HepG2 (cell line): Measurements from ENCODE around the gene ING5. TPM values are rescaled to one million over a fixed set of nuclear protein-coding genes. Genes with fewer than 3 reads are reported as not detected.

Source experiments
- HOXA9 ChIP-seq: sonication (generic); formaldehyde crosslinking; IDR thresholded peaks from 2 replicates; pipeline ENCODE4 v1.8.1; 2022; ENCODE audit warnings: missing genetic modification reagents, mild to moderate bottlenecking, moderate library complexity, borderline replicate concordance
- KDM6A ChIP-seq: IDR thresholded peaks from 2 replicates; pipeline ENCODE4 v1.6.1; 2016; ENCODE audit warnings: low read depth
- KLF15 ChIP-seq: sonication (generic); formaldehyde crosslinking; IDR thresholded peaks from 2 replicates; pipeline ENCODE4 v1.8.1; 2023; ENCODE audit warnings: borderline replicate concordance, mild to moderate bottlenecking, inconsistent platforms, missing genetic modification reagents, mixed read lengths
- NAIF1 ChIP-seq: sonication (generic); formaldehyde crosslinking; IDR thresholded peaks from 2 replicates; pipeline ENCODE4 v1.5.0; 2020; ENCODE audit warnings: mild to moderate bottlenecking, missing genetic modification reagents, borderline replicate concordance
- NCOA5 ChIP-seq: sonication (generic); formaldehyde crosslinking; IDR thresholded peaks from 2 replicates; pipeline ENCODE4 v1.4.0; 2020; ENCODE audit warnings: missing genetic modification reagents
- PHF8 ChIP-seq: sonication (generic); formaldehyde crosslinking; IDR thresholded peaks from 2 replicates; pipeline ENCODE4 v1.5.0; 2020; ENCODE audit warnings: missing genetic modification reagents
- RELA ChIP-seq: sonication (generic); formaldehyde crosslinking; IDR thresholded peaks from 2 replicates; pipeline ENCODE4 v1.4.0; 2020; ENCODE audit warnings: missing genetic modification reagents
- TP53 ChIP-seq: sonication (generic); formaldehyde crosslinking; conservative IDR thresholded peaks from 2 replicates; pipeline ENCODE4 v1.4.0; 2020; ENCODE audit warnings: missing genetic modification reagents
- ZBED4 ChIP-seq: sonication (generic); formaldehyde crosslinking; IDR thresholded peaks from 2 replicates; pipeline ENCODE4 v1.4.0; 2020; ENCODE audit warnings: missing genetic modification reagents, borderline replicate concordance
- ZFP90 ChIP-seq: sonication (generic); formaldehyde crosslinking; IDR thresholded peaks from 2 replicates; pipeline ENCODE4 v1.8.0; 2022; ENCODE audit warnings: missing genetic modification reagents, mild to moderate bottlenecking, inconsistent platforms, borderline replicate concordance
- ZNF260 ChIP-seq: sonication (generic); formaldehyde crosslinking; IDR thresholded peaks from 2 replicates; pipeline ENCODE4 v1.4.0; 2020; ENCODE audit warnings: missing genetic modification reagents, low read depth, mild to moderate bottlenecking, borderline replicate concordance
- ZNF501 ChIP-seq: sonication (generic); formaldehyde crosslinking; IDR thresholded peaks from 2 replicates; pipeline ENCODE4 v1.5.1; 2020; ENCODE audit warnings: mild to moderate bottlenecking, moderate library complexity, missing genetic modification reagents
- ZNF609 ChIP-seq: sonication (generic); formaldehyde crosslinking; IDR thresholded peaks from 2 replicates; pipeline ENCODE4 v1.4.0; 2020; ENCODE audit warnings: mild to moderate bottlenecking, missing genetic modification reagents, borderline replicate concordance
- ZNF678 ChIP-seq: sonication (generic); formaldehyde crosslinking; IDR thresholded peaks from 2 replicates; pipeline ENCODE4 v1.4.0; 2020; ENCODE audit warnings: mild to moderate bottlenecking, missing genetic modification reagents
- ZNF816 ChIP-seq: sonication (generic); formaldehyde crosslinking; IDR thresholded peaks from 2 replicates; pipeline ENCODE4 v1.8.0; 2022; ENCODE audit warnings: missing genetic modification reagents, mild to moderate bottlenecking, borderline replicate concordance
- polyA plus RNA-seq, 8 experiments: library from polyadenylated mRNA; depleted of rRNA in 3 of 8; stranded (reverse) in 7 of 8; unstranded in 1 of 8; fragments of >200 nt; fragmentation: Illumina TruSeq in 4 of 8; extraction: Trizol in 4 of 8; gene quantifications; 2 replicates each; pipeline versions ENCODE4 v1.2.1 to v1.2.3, GENCODE V29; 2011 to 2016; ENCODE audit warnings: low read depth in 4 of 8, missing spikeins in 1 of 8, mixed read lengths in 1 of 8; ENCODE audit not compliant: insufficient read depth in 1 of 8
- total RNA-seq, 5 experiments: library from RNA; depleted of rRNA; stranded (reverse); fragments of >200 nt; fragmentation: Illumina TruSeq; extraction: Trizol; gene quantifications; 2 replicates each; pipeline ENCODE4 v1.2.3, GENCODE V29; 2016; ENCODE audit warnings: low read depth in 1 of 5
- TF ChIP-seq, protein P1 (sequence below): sonication (generic); formaldehyde crosslinking; IDR thresholded peaks from 2 replicates; pipeline ENCODE4 v1.4.0; 2020; ENCODE audit warnings: mild to moderate bottlenecking, missing genetic modification reagents

The ING5 gene
- total and polyA plus RNA-seq, 2 of the 13 experiments (the other 11 are each of a cell fraction or from before 2014, with no cell fraction given), result 61.9 to 71.9 TPM

GRCh38 chr2:241771286-241772062 lies 69.6 kb downstream of the ING5 start (continued):
- TF ChIP-seq ZNF609 (peak; percentile 77), ZBED4 (CRISPR knock-in tag) (0 out of 2 replicates have a peak, but pooled peaks have one; percentile 19), NAIF1 (CRISPR knock-in tag) (no peak), TP53 (CRISPR knock-in tag) (0 out of 2 replicates have a peak, but pooled peaks have one; percentile 65), PHF8 (CRISPR knock-in tag) (peak; percentile 66), KDM6A (no peak), ZNF260 (0 out of 2 replicates have a peak, but pooled peaks have one; percentile 80), NCOA5 (CRISPR knock-in tag) (peak; percentile 83), RELA (CRISPR knock-in tag) (0 out of 2 replicates have a peak, but pooled peaks have one; percentile 19), ZFP90 (CRISPR knock-in tag) (peak; percentile 15; the same call in 1 of the 2 replicates), HOXA9 (CRISPR knock-in tag) (0 out of 2 replicates have a peak, but pooled peaks have one; percentile 68), ZNF501 (CRISPR knock-in tag) (peak; percentile 33; the same call in 1 of the 2 replicates), KLF15 (peak; percentile 2; the same call in 1 of the 2 replicates), ZNF678 (CRISPR knock-in tag) (peak; percentile 67; the same call in 1 of the 2 replicates), ZNF816 (no peak)
- TF ChIP-seq, protein P1, sequence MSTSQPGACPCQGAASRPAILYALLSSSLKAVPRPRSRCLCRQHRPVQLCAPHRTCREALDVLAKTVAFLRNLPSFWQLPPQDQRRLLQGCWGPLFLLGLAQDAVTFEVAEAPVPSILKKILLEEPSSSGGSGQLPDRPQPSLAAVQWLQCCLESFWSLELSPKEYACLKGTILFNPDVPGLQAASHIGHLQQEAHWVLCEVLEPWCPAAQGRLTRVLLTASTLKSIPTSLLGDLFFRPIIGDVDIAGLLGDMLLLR (CRISPR knock-in tag), result peak; percentile 90
